ENCODE data around the gene ARID3B. TPM values are rescaled to one million over a fixed set of nuclear protein-coding genes. Genes with fewer than 3 reads are reported as not detected.

ARID3B gene
- total RNA-seq, 1 experiment from 2014 or later, result 19.0 TPM

DNA sequence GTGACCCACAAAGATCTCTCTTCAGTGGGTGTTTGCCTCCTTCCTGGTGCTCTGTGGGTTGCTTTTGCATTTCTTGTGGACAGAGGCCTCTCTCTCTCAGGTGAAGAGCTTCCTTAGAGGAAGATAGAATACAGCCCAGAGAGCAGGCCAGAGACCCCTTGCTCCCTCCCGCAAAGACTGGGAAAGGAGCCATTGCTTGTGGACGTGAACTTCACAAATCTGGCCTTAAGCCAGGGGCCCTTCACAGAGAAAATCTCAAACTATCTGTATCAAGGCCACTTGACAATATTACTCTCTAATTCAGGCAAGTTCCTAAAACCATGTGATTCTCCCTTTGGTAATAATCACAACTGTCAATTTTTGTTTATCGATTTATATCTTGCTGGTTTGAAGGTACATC lies 44.2 kb downstream of the ARID3B start:
- no peaks in the 10 kb centered on the region for H3K9me3 ChIP-seq (ENCODE audit: low read length)
- ATAC-seq (no peak), DNase-seq (no peak)
- BruUV-seq (replicated peaks), result no TSS peak
- H3K9me2 ChIP-seq (replicated peaks; ENCODE audit: low read length), result no peaks in the 10 kb centered on the region
- no peak overlapping the region for H3K4me3 ChIP-seq (ENCODE audit: low read length)
- ChIA-PET POLR2A (ENCODE audit: unreplicated experiment) (no interaction called here), CTCF (no interaction called here)
- no peaks in the 10 kb centered on the region for H3K27me3 ChIP-seq (ENCODE audit: low read length)
- no peaks in the 10 kb centered on the region for H3K79me2 ChIP-seq (ENCODE audit: low read length)
- no peak for TF ChIP-seq EZH2 (IDR thresholded peaks at IDR 0.05; ENCODE audit: low read length, unreplicated experiment)
- TF ChIP-seq, protein P1, sequence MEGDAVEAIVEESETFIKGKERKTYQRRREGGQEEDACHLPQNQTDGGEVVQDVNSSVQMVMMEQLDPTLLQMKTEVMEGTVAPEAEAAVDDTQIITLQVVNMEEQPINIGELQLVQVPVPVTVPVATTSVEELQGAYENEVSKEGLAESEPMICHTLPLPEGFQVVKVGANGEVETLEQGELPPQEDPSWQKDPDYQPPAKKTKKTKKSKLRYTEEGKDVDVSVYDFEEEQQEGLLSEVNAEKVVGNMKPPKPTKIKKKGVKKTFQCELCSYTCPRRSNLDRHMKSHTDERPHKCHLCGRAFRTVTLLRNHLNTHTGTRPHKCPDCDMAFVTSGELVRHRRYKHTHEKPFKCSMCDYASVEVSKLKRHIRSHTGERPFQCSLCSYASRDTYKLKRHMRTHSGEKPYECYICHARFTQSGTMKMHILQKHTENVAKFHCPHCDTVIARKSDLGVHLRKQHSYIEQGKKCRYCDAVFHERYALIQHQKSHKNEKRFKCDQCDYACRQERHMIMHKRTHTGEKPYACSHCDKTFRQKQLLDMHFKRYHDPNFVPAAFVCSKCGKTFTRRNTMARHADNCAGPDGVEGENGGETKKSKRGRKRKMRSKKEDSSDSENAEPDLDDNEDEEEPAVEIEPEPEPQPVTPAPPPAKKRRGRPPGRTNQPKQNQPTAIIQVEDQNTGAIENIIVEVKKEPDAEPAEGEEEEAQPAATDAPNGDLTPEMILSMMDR (conservative IDR thresholded peaks at IDR 0.05; ENCODE audit: low read depth, low read length), result no peak
- TF ChIP-seq EZH2phosphoT487 (IDR thresholded peaks at IDR 0.05; ENCODE audit: borderline replicate concordance, low read length), result no peak
- H4K20me1 ChIP-seq (ENCODE audit: low read length), result no peaks in the 10 kb centered on the region
- H3K4me1 ChIP-seq (ENCODE audit: insufficient read depth, low read length), result no peaks in the 10 kb centered on the region
- H3K9ac ChIP-seq (ENCODE audit: low read length), result no peak overlapping the region
- no peak overlapping the region for H3K27ac ChIP-seq (ENCODE audit: low read length)
- no peak overlapping the region for H2AFZ ChIP-seq (ENCODE audit: low read length)
- H3F3A ChIP-seq (ENCODE audit: low read length, unreplicated experiment), result no peaks in the 10 kb centered on the region
- peaks cover 14% of the 10 kb centered on the region; the same call in 1 of the 2 replicates for H3K36me3 ChIP-seq (ENCODE audit: low read depth, low read length)
- H3K4me2 ChIP-seq (ENCODE audit: low read length), result no peak overlapping the region
- intact Hi-C loops (cut with micrococcal nuclease), result no loop called here

DNA sequence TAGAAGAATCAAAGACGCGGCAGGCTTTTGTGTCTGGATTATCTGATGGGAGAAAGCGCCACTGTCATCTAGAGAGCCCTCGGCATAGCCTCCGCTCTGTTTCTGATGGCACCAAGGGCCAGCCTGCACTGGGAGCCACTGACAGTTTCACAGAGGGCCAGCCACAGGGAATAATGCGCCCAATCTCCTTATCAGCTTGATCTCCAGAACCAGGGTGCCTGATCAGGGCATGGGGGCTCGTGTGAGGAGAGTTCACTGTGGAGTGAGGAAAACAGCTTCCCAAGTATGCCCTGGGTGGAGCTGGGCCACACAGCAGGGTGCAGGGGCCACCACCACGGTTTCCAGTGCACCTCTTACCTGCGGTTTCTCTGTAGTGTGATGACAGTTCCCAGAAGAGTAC lies 44.8 kb downstream of the ARID3B start:
- Histone ChIP-seq H3K4me2 (ENCODE audit: low read length) (no peak overlapping the region), H3K79me2 (ENCODE audit: low read length) (no peaks in the 10 kb centered on the region), H3K27me3 (ENCODE audit: low read length) (no peaks in the 10 kb centered on the region), H3K36me3 (ENCODE audit: low read depth, low read length) (peaks cover 17% of the 10 kb centered on the region; the same call in 1 of the 2 replicates), H3K4me3 (ENCODE audit: low read length) (no peak overlapping the region), H4K20me1 (ENCODE audit: low read length) (no peaks in the 10 kb centered on the region), H3K9me3 (ENCODE audit: low read length) (no peaks in the 10 kb centered on the region), H3F3A (ENCODE audit: low read length, unreplicated experiment) (no peaks in the 10 kb centered on the region), H3K9me2 (replicated peaks; ENCODE audit: low read length) (no peaks in the 10 kb centered on the region), H3K9ac (ENCODE audit: low read length) (no peak overlapping the region), H3K4me1 (ENCODE audit: insufficient read depth, low read length) (no peaks in the 10 kb centered on the region), H3K27ac (ENCODE audit: low read length) (no peak overlapping the region), H2AFZ (ENCODE audit: low read length) (no peak overlapping the region)
- TF ChIP-seq, protein P1 (conservative IDR thresholded peaks at IDR 0.05; ENCODE audit: low read depth, low read length), result no peak
- TF ChIP-seq EZH2 (IDR thresholded peaks at IDR 0.05; ENCODE audit: low read length, unreplicated experiment) (no peak), EZH2phosphoT487 (IDR thresholded peaks at IDR 0.05; ENCODE audit: borderline replicate concordance, low read length) (no peak)
- DNase-seq (no peak), ATAC-seq (no peak)
- BruUV-seq (replicated peaks), result no TSS peak
- intact Hi-C loops (cut with micrococcal nuclease), result no loop called here
- ChIA-PET POLR2A (ENCODE audit: unreplicated experiment) (no interaction called here), CTCF (no interaction called here)

DNA sequence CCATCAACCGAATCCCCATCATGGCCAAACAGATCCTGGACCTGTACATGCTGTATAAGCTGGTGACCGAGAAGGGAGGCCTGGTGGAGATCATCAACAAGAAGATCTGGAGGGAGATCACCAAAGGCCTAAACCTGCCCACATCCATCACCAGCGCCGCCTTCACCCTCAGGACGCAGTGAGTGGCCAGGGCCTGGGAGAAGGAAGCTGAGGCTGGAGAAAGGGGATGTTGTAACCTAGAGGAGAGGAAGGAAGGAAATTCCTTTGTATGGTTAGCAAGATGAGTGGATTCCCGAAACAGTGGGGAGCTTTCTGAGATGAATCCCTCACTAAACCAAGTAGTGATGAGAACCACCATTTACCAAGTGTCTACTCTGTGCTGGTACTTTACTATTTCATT lies 48.8 kb downstream of the ARID3B start:
- H3K9me3 ChIP-seq (ENCODE audit: low read length), result no peaks in the 10 kb centered on the region
- no peak overlapping the region for H3K9ac ChIP-seq (ENCODE audit: low read length)
- H4K20me1 ChIP-seq (ENCODE audit: low read length), result no peaks in the 10 kb centered on the region
- H3K4me3 ChIP-seq (ENCODE audit: low read length), result no peak overlapping the region
- ChIA-PET CTCF (no interaction called here), POLR2A (ENCODE audit: unreplicated experiment) (no interaction called here)
- no peaks in the 10 kb centered on the region for H3K79me2 ChIP-seq (ENCODE audit: low read length)
- H2AFZ ChIP-seq (ENCODE audit: low read length), result no peak overlapping the region
- intact Hi-C loops (cut with micrococcal nuclease), result no loop called here
- no peaks in the 10 kb centered on the region for H3K4me1 ChIP-seq (ENCODE audit: insufficient read depth, low read length)
- DNase-seq (no peak), ATAC-seq (no peak)
- TF ChIP-seq, protein P1 (conservative IDR thresholded peaks at IDR 0.05; ENCODE audit: low read depth, low read length), result no peak
- TF ChIP-seq EZH2 (IDR thresholded peaks at IDR 0.05; ENCODE audit: low read length, unreplicated experiment), result no peak
- no peak for TF ChIP-seq EZH2phosphoT487 (IDR thresholded peaks at IDR 0.05; ENCODE audit: borderline replicate concordance, low read length)
- H3K9me2 ChIP-seq (replicated peaks; ENCODE audit: low read length), result no peaks in the 10 kb centered on the region
- no peaks in the 10 kb centered on the region for H3K27me3 ChIP-seq (ENCODE audit: low read length)
- H3K27ac ChIP-seq (ENCODE audit: low read length), result no peak overlapping the region
- H3F3A ChIP-seq (ENCODE audit: low read length, unreplicated experiment), result no peaks in the 10 kb centered on the region
- no TSS peak for BruUV-seq (replicated peaks)
- H3K4me2 ChIP-seq (ENCODE audit: low read length), result no peak overlapping the region
- H3K36me3 ChIP-seq (ENCODE audit: low read depth, low read length), result peaks cover 39% of the 10 kb centered on the region; the same call in 1 of the 2 replicates
